ENCODE results near the gene SEPHS1.

DNA sequence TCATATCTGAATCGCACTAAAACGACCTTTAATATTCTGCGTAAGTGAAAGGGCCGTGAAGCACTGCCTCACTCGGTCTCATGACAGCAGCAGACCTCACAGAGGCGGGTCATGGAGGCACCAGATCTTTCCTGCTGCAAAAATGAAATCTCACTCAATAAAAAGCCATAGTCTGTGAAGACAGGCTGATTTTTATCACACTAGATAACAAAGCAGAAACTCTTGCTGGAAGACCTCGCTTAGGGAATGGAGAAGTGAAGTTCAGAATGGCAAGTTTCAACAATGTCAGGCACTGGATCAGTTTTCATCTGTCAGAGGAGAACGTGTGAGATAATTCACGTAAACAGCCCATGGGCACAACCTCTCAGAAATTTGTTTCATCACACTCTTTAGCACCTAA lies 8.0 kb downstream of the SEPHS1 start:
- no peak for TF ChIP-seq EZH2 (IDR thresholded peaks at IDR 0.05; ENCODE audit: borderline replicate concordance)
- TF ChIP-seq, protein P1, sequence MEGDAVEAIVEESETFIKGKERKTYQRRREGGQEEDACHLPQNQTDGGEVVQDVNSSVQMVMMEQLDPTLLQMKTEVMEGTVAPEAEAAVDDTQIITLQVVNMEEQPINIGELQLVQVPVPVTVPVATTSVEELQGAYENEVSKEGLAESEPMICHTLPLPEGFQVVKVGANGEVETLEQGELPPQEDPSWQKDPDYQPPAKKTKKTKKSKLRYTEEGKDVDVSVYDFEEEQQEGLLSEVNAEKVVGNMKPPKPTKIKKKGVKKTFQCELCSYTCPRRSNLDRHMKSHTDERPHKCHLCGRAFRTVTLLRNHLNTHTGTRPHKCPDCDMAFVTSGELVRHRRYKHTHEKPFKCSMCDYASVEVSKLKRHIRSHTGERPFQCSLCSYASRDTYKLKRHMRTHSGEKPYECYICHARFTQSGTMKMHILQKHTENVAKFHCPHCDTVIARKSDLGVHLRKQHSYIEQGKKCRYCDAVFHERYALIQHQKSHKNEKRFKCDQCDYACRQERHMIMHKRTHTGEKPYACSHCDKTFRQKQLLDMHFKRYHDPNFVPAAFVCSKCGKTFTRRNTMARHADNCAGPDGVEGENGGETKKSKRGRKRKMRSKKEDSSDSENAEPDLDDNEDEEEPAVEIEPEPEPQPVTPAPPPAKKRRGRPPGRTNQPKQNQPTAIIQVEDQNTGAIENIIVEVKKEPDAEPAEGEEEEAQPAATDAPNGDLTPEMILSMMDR (IDR thresholded peaks at IDR 0.05; ENCODE audit: poor library complexity) = no peak
- no peak for TF ChIP-seq EZH2phosphoT487 (IDR thresholded peaks at IDR 0.05; ENCODE audit: low read depth, severe bottlenecking, unreplicated experiment)
